GM20431 (cell line): Measurements from ENCODE around the gene UBD.

Experiments used
- in situ Hi-C: fragments of 300-500 bp; cut with MseI, MboI; formaldehyde crosslinking; loops from one replicate; pipeline ENCODE4 v1.15.0; 2020; ENCODE audit warnings: low sequenced_read_pairs; ENCODE audit not compliant: unreplicated experiment

Gene UBD

DNA sequence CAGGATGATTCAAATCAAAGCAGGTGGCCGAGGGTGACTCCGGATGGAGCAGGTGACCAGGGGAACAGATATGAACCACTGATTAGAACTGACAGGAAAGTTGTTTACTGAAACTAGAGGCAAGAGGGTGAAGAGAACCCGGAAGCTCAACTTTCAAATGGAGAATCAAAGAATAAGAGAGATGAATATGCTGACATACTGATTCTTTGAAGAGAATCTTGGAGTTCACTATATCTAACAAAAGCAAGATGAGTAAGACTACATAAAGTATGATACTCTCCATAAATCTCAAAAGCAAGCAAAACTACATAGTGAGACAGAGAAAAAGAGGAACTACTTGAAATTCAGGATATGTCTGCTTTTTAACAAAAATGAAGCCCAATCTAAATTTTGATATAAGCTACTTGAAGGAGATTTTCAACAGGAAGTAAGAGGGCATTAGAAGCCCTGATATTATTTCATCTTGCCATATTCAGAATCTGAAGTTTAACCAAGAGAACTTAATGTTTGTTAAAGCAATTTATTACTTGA, 4.0 kb upstream of the UBD start:
- in situ Hi-C loops, result no loop called here

DNA sequence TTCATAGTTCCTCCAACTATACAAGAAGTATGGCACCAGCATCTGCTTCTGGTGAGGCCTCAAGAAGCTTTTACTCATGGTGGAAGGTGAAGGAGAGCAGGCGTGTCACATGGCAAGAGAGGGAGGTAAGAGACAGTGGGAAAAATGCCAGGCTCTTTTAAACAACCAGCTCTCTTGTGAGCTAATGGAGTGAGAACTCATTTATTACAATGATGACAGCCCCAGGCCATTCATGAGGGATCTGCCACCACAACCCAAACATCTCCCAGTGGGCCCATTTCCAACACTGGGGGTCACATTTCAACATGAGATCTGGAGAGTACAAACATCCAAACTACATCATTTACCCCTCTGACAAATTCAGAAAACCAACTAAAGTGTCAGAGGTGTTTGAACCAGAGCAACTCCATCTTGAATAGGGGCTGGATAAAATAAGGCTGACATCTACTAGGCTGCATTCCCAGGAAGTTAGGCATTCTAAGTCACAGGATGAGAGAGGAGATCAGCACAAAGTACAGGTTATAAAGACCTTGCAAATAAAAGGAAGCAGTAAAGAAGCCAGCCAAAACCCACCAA, 2.2 kb upstream of the UBD start:
- in situ Hi-C loops, result no loop called here

DNA sequence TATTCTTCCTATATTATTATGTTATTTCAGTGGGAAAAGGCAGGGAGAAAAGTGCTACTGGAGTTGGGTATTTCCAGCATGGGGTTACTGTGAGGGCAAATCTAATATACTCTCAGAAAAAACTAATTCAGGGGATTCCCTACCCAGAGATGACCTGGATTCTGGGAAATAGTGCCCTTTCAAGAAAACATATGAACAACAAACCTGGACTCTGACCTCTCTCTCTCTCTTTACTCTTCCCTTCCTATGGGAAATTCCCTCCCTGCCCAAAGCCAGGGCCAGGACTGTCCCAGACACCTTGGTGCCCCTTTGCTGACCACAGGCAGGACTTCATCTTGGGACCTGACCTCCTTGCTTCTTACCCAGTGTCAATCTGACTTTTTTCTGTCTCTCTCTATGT, 1.6 kb upstream of the UBD start:
- in situ Hi-C loops, result no loop called here

DNA sequence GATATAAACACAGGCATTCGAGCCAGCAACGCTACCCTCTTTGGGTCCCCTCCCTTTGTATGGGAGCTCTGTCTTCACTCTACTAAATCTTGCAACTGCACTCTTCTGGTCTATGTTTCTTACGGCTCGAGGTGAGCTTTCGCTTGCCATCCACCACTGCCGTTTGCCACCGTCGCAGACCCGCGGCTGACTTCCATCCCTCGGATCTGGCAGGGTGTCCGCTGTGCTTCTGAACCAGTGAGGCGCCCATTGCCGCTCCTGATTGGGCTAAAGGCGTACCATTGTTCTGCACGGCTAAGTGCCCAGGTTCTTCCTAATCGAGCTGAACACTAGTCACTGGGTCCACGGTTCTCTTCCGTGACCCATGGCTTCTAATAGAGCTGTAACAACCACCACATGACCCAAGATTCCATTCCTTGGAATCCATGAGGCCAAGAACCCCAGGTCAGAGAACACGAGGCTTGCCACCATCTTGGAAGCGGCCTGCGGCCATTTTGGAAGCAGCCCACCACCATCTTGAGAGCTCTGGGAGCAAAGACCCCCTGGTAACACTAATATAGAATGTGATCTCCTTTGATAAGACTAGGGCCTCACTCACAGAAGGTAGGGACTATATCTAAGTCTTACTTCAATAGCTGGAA, 973 bp downstream of the UBD start:
- in situ Hi-C loops, result no loop called here

DNA sequence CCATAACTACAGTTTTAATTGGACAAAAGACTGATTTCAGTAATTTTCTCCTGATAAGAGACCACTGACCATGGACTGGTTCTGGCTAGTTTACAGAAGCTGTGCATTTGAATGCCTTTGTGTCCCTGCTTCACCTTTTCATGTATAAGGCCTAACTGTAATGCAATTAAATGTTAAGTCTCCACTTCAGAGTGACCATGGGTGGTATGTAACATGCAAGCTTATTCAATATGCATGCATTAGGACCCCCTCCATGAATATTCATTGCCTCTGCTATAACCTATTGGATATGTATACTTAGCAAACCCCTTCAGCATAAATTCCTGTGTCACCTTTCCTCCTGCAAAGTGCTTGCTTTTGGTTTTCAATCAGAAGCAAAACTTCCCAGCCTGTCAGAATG, 2.2 kb downstream of the UBD start:
- in situ Hi-C loops, result no loop called here

DNA sequence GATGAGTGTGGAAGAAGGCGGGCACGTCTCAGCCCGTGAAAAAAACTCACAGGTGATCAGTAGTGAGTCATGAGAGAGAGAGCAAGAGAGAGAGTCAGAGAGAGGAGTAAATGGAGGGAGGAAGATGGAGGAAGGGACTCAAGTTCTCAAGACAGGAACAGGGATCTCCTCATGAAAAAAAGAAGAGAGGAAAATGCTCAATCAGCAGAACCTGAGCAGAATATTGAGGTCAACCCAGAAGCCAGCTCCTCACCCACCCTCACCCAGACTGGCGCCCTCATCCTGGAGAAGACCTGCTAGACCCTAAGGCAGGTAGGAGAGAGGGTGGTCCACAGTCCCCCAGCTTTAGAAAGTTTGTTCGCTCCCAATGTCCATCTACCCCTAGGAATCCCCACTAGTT, 4.8 kb downstream of the UBD start:
- in situ Hi-C loops, result no loop called here

DNA sequence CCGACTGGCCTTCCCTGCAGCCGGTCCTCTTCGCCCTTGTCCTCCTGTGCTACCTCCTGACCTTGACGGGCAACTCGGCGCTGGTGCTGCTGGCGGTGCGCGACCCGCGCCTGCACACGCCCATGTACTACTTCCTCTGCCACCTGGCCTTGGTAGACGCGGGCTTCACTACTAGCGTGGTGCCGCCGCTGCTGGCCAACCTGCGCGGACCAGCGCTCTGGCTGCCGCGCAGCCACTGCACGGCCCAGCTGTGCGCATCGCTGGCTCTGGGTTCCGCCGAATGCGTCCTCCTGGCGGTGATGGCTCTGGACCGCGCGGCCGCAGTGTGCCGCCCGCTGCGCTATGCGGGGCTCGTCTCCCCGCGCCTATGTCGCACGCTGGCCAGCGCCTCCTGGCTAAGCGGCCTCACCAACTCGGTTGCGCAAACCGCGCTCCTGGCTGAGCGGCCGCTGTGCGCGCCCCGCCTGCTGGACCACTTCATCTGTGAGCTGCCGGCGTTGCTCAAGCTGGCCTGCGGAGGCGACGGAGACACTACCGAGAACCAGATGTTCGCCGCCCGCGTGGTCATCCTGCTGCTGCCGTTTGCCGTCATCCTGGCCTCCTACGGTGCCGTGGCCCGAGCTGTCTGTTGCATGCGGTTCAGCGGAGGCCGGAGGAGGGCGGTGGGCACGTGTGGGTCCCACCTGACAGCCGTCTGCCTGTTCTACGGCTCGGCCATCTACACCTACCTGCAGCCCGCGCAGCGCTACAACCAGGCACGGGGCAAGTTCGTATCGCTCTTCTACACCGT, 6.1 kb downstream of the UBD start:
- in situ Hi-C loops, result no loop called here

DNA sequence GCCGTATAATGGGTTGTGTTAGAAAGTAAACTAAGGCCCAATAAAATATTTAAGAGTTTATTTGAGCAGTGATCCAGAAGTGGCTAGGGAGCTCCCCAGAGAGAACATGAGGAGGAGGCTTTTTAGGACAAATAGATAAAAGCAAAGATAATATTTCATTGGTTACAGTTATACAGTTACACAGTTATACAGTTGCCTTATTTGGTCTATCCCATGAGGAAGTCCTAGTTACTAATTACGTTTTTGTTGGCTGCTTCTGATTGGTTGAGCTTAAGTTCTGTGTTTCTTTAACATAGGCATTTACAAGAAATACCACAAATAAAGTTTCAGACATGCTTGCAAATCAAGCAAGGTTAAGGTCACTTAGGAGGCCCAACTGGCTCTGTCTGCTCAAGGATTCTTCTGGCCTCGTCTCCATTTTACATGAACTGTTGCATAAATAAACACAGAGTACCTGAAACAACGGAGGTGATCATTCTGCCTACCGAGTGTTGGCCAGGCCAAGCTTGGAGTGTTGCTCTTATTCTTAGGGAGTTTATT, 7.0 kb downstream of the UBD start:
- in situ Hi-C loops, result no loop called here

DNA sequence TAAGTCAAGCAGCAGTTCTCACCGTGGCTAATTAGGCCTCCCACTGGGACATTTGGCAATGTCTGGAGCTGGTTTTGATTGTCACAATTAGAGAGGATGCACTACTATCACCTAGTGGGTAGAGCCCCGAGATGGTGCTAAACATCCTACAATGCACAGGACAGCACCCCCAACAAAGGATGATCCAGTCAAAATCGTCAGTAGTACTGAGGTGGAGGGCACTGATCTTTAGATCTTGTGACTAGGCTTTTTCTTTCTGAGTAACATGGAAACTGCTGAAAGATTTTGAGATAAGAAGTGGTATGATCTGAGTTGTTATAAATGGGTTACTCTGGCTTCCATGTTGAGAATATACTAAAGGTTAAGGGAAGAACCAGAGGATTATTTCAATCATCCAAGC, 12.0 kb downstream of the UBD start:
- in situ Hi-C loops, result no loop called here

DNA sequence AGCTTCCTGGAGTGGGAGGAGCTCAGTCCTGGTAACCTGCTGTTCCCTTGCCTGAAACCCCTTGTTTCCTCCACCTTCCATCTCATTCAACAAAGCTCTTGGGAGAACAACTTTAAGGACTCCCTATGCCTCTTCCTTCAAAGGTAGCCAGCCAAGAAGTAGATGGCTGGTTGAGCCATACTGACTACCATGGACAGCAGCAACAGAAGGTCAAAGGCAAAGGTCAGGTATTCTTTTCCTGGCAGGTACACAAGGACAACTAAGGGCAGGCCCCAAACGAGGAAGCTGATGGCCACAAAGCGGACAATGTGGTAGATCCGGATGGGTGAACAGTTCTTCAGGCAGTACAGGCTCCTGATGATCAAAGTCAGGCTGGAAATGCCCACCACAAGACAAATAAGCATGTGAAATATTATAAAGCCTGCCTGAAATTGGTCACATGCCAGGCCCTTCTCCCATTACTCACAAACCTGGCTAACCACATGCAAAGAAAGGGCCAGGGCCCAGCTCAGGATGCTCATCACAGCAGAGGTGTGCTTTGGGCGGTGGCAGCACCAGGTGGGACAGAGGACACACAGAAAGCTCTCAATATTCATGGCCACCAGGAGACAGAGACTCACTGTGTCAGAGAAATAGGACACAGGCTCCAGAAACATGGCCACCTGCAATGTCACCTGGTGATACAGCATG, 21.7 kb downstream of the UBD start:
- in situ Hi-C loops, result no loop called here

DNA sequence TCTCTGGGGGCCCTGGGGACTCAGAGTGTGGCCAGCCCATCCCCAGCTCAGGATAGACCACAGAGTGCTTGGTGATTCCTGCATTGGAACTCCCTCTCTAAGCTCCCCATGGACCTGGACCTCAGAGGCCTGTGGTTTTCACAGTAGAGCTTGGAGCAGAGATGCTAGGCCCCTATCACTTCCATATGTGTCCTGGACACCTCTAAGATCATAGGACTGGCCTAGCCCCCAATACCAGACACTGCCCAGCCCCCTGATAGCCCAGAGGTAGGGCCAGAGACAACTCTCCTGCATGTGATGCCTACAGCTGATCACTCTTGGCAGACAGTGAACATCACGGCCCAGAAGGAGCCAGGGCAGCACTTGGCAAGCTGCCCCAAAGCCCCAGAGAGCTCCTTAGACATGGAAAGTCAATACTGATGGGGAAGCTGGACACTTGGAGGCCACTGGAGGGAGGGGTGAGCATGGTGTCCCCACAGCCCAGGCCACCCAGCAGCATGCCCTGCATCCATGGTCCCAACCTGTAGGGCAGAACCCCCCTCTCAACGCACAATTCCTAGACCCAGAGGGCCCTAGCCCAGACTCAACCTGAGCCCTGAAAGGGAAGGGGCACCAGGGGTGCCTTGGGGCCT, 27.1 kb downstream of the UBD start:
- in situ Hi-C loops, result no loop called here

DNA sequence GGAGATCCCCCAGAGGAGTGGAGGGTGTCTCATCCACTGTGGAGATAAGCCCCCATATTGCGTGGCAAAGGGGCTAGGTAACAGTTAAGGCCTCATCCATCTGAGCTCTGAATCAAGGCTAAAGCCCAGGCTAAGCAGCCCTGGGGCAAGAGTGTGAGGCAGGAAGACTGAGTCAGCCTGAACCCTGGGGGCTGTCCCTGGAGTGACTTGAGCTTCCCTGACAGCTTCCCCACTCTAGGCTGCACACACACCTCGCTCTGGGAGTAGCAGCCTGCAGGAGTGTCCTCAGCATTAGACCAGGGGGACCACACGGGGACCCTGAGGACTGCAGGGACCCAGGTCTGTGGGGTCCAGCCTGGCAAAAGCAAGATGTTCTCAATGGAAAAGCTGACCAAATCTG, 27.9 kb downstream of the UBD start:
- in situ Hi-C loops, result no loop called here

DNA sequence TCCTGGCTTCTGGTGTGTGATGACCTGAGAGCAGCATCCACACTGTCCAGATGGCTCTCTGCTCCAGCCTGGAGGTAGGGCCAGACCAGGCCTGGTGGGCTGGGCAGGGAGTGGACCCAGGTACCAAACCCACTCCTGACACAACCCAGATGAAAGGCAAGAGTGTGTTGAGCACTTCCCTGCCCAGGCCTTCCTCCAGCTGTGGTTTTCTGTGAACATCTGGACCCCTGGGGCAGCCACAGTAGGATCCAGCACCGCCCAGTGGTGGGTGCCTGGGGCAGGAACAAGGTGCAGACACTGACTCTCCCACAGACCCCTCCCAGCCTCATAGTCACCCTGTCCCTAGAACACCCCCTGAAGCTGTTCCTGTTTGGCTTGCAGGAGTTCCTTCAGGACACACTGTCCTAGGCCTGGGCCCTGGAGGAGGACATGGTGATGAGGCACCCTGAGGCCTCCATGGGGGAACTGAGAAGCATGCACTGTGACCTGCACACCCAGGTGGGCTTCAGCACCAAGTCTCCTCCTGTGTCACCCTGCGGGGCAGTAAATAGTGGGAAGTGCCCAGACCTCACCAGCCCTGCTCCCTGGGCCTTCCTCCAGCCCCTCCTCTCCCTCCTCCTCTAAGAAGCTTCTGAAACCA, 28.7 kb downstream of the UBD start:
- in situ Hi-C loops, result no loop called here

DNA sequence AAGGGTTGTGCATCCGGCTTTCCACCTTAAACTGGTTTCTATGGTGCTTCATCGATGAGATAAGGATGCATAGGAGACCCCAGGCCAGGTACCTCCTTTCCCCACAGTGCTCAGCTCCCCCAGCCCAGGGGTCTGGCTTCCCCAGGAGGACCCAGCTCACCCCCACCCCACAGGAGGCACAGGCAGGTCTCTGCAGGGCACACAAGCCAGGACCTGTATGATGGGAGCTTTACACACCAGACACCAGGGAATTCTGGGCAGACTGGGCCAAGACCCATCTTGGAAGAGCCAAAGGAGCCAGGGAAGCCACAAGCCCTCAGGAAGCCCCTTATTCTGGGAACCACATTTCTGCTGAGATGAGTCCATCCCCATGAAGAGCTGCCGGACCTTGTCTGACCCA, 29.6 kb downstream of the UBD start:
- in situ Hi-C loops, result no loop called here

DNA sequence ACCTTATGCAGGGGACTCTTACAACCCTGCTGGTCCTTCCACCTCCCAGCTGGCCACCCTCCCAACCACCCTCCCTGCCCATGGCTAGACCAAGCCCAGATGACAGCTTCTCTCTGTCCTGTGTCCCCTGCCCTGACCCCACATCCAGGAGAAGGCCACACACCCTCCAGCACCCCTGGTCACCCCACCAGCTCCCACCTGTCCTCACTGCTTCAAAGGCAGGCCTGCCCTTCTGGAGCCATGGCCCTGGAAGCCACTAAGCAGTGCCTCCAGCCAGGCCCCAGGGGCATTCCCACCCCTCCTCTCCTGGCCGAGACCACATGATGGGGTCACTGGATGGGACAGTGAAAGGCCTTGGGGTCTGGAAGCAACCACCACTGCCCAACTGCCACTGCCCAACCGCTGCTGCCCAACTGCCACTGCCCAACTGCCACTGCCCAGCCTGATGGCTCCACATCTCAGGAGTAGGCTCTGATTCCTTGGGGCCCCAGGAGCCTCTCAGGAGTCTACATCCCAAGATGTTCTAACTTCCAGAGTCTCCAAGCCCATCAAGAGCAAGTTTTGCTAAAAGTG, 30.5 kb downstream of the UBD start:
- in situ Hi-C loops, result no loop called here

DNA sequence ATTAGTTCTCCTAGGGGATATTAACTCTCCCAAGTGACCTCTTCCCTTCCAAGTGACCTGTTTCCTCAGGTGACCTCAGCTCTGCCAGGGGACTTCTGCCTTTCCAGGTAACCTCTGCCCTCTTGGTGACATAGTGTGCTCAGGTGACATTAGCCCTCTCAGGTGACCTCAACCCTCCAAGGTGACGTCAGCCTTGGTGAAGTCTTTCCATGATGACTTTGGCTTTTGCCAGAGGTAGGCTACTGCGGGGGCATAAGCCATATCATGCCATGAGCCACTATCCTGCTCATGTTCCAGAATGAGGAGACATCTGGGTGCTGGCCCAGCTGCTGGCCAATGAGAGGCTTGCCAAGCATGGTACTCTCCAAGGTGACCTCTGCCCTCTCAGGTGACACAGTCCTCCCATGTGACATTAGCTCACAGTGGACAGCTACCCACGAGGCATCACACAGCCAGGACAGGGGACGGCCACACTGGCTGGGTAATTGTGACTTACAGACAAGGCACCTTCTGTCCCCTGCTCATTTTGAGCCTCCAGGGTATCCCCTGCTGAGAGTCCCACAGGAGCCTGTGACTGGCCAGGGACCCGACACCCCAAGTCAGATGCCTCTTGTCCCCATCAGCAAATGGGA, 31.1 kb downstream of the UBD start:
- in situ Hi-C loops, result no loop called here

DNA sequence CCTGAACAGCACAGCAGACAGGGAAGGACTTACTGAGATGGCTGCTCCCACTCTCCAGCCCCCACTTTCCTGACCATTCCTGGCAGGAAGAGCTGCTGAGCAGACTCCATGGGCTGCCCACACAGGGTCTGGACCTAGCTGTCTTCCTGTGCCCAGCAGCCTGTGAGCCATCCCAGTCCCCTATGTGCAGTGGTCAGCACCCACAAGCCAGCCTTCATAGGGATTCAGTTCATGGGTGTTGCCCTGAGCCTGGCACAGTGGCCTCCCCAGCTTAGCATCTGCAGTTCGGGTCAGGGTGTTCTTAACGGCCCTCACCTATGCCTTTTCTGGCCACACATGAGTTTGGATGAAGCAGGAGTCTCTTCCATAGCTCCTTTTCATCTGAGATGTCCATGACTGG, 32.0 kb downstream of the UBD start:
- in situ Hi-C loops, result no loop called here

DNA sequence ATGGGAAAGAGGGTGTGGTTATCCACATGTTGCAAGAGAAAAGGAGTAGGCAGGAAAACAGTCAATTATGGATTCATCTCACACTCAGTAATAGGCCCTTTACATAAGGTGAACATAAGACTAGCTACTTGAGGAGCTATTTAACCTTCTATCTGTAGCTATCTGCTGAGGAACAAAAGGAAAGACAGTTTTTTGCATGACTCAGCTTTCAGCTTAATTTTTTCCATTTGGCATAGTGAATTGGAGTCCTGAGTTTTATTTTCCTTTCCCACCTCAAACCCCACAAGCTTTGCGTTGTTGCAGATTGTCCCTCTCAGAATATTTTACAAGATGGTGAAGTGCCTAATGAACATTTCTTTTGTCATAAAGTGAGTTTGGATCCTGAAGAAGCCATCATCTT, 32.4 kb downstream of the UBD start:
- in situ Hi-C loops, result no loop called here

DNA sequence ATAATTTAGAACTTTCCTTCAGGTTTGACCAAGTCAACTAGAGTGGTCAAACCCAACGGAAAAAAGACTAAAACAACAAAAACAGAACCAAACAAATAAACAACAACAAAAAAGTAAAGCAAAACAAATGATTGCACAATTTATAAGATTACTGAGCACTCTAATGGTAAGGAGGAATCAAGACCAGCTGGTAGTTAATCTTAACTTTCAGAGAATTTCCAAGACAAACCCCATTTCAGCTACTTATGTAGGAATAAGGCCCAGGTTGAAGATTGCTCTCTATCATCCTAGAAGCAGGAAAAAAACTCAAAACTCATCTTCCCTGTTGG, 34.3 kb downstream of the UBD start:
- in situ Hi-C loops, result no loop called here
